Measurements from ENCODE around the gene EFCAB10.
A peak's percentile ranks its signal among the peaks of the same experiment; 100 is the strongest.
"Not testable (repeated sequence)": the region's sequence is repeated elsewhere in the genome, so short reads cannot be mapped to it uniquely, and the experiment has no call there.

Gene EFCAB10

GRCh38 chr7:105521717-105522463 lies 59.4 kb downstream of the EFCAB10 start, which contains the start of gene PUS7:
PUS7 (minus strand) TSS chr7:105522271; CDS start chr7:105508512, 13,759 bp downstream.
- H3K36me3 Mint-ChIP-seq (ENCODE audit: low read depth): peaks cover 13% of the 10 kb centered on the region
- peak within 1 kb of the TSS; percentile 96 to 100 (median 97) for H3K4me3 Mint-ChIP-seq
- H3K9me3 Mint-ChIP-seq: no peaks in the 10 kb centered on the region
- peaks cover 5% of the 10 kb centered on the region for H3K4me1 Mint-ChIP-seq
- TF ChIP-seq CTCF (IDR thresholded peaks at IDR 0.05; ENCODE audit: unreplicated experiment in 3 of 3): no peak
- peaks cover 9% of the 10 kb centered on the region for H3K27me3 Mint-ChIP-seq (ENCODE audit: low read depth)
- peak within 1 kb of the TSS; percentile 91 to 100 (median 97) for H3K27ac Mint-ChIP-seq

GRCh38 chr7:105521027-105521716 lies 60.1 kb downstream of the EFCAB10 start:
- no peak for TF ChIP-seq CTCF (IDR thresholded peaks at IDR 0.05; ENCODE audit: unreplicated experiment in 3 of 3)
- H3K4me3 Mint-ChIP-seq: peak overlapping the region; percentile 96 to 100 (median 97)
- H3K9me3 Mint-ChIP-seq: no peaks in the 10 kb centered on the region
- H3K27me3 Mint-ChIP-seq (ENCODE audit: low read depth): peaks cover 9% of the 10 kb centered on the region
- H3K27ac Mint-ChIP-seq: peak overlapping the region; percentile 91 to 100 (median 97)
- peaks cover 20% of the 10 kb centered on the region for H3K36me3 Mint-ChIP-seq (ENCODE audit: low read depth)
- peaks cover 5% of the 10 kb centered on the region for H3K4me1 Mint-ChIP-seq

GRCh38 chr7:105520620-105521019 lies 60.7 kb downstream of the EFCAB10 start:
- not testable (repeated sequence) for H3K27ac Mint-ChIP-seq; H3K4me1 Mint-ChIP-seq; H3K9me3 Mint-ChIP-seq; H3K27me3 Mint-ChIP-seq (ENCODE audit: low read depth)
- peaks cover 20% of the 10 kb centered on the region for H3K36me3 Mint-ChIP-seq (ENCODE audit: low read depth)
- H3K4me3 Mint-ChIP-seq: peak overlapping the region; percentile 63 to 66 (median 65)

GRCh38 chr7:105519353-105519752 lies 61.9 kb downstream of the EFCAB10 start:
- peak overlapping the region; percentile 68 to 83 (median 80) for H3K4me3 Mint-ChIP-seq
- peaks cover 26% of the 10 kb centered on the region for H3K36me3 Mint-ChIP-seq (ENCODE audit: low read depth)
- H3K27me3 Mint-ChIP-seq (ENCODE audit: low read depth): peaks cover 3% of the 10 kb centered on the region
- no peaks in the 10 kb centered on the region for H3K9me3 Mint-ChIP-seq
- H3K27ac Mint-ChIP-seq: peak overlapping the region in 2 of 3 experiments; percentile 37 to 38
- H3K4me1 Mint-ChIP-seq: peaks cover 5% of the 10 kb centered on the region
- no peak for TF ChIP-seq CTCF (IDR thresholded peaks at IDR 0.05; ENCODE audit: unreplicated experiment in 3 of 3)

- H3K27me3 Mint-ChIP-seq (ENCODE audit: low read depth); H3K9me3 Mint-ChIP-seq; H3K27ac Mint-ChIP-seq; H3K4me1 Mint-ChIP-seq; H3K4me3 Mint-ChIP-seq: not testable (repeated sequence)
- peaks cover 40% of the 10 kb centered on the region for H3K36me3 Mint-ChIP-seq (ENCODE audit: low read depth)
Observed at GRCh38 chr7:105515610-105516009, 65.7 kb downstream of the EFCAB10 start.
